ENCODE measurements around the gene GRIK1.

DNA sequence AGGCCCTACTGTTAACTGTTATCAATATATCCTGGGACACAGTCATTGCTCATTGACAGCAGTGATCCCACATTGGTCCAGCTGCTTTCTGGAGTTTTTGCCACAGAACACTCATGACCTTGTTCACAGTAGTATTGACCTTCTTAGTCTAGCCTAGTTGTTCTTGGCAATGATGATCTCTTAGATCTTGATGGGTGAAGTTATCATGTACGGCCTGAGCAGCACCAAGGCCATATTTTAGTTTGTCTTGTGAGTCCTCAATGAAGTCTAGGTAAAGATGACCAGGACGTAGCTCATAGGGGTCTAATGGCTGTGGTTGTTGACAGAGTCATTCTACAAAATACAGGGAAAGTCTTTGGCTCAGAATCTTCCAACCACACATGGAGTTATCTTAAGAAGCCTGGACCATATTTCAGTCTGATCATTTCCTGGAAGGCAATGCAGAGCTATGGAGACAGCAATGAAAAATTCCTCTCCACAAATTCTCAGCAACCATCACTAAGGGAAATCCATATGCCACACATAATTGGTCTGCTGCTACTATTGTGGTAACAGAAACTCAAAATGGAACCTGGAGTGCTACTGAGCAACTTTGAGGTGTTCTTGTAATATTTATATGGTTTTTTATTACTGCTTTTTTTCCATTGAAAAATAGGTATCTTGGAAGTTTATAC lies 279.6 kb downstream of the GRIK1 start:
- TF ChIP-seq POLR2A (IDR thresholded peaks at IDR 0.05; ENCODE audit: low read depth, low read length), result no peak
- TF ChIP-seq TAF1 (IDR thresholded peaks at IDR 0.05; ENCODE audit: borderline replicate concordance, low read depth, low read length), result no peak
- TF ChIP-seq POLR2AphosphoS5 (IDR thresholded peaks at IDR 0.05; ENCODE audit: low read depth, low read length), result no peak
